OCI-LY3 (cell line): ENCODE data around the gene CLEC20A.

Experiments
- EZH2phosphoT487 ChIP-seq: fragments of 200-600 bp; shearing (Covaris generic); IDR thresholded peaks from 2 replicates; pipeline ENCODE4 v1.6.1; 2018; ENCODE audit warnings: antibody characterized with exemption, mixed run types, low read depth
- TF ChIP-seq, protein P1 (sequence below): fragments of 200-600, 300-600 bp; sonication (generic); IDR thresholded peaks from 2 replicates; pipeline ENCODE4 v1.5.1; 2014; ENCODE audit warnings: antibody characterized with exemption, low read length, low read depth

DNA sequence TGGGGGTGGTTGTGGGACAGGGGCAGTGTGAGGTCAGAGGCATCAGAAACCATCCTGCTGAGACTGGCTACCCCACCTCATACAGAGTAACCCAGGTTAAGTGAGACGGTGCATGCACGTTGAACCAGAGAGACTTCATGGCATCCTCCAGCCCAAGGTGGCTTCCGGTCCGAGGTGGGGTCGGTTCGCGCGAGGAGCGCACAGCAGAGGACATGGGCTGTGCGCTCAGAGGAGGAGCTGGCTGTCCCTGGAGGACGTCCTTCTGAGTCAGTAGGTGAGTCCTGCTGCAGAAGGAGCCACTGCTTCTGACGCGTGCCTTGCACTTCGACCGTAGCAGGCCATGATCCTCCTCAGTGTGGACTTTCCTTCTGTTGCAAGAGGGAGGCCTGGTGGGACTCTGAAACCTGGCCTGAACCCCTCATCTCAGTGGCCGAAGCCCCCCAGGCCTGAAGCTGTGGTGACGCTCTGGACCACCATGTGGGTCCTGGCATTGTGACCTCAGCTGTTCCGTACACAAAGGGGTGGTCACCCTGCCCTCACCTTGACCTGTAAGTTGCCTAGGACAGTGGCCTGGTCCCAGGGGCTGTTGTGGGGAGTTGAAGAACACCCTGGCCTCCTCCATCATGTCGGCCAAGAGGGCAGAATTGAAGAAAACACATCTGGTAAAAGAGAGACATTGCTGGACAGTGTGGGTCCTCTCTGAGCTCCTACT lies 16.0 kb upstream of the CLEC20A start, which contains the start of gene TEX35:
- TF ChIP-seq, protein P1, sequence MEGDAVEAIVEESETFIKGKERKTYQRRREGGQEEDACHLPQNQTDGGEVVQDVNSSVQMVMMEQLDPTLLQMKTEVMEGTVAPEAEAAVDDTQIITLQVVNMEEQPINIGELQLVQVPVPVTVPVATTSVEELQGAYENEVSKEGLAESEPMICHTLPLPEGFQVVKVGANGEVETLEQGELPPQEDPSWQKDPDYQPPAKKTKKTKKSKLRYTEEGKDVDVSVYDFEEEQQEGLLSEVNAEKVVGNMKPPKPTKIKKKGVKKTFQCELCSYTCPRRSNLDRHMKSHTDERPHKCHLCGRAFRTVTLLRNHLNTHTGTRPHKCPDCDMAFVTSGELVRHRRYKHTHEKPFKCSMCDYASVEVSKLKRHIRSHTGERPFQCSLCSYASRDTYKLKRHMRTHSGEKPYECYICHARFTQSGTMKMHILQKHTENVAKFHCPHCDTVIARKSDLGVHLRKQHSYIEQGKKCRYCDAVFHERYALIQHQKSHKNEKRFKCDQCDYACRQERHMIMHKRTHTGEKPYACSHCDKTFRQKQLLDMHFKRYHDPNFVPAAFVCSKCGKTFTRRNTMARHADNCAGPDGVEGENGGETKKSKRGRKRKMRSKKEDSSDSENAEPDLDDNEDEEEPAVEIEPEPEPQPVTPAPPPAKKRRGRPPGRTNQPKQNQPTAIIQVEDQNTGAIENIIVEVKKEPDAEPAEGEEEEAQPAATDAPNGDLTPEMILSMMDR = no peak
- TF ChIP-seq EZH2phosphoT487 = no peak
